Activated CD4-positive, CD25-positive, alpha-beta regulatory T cell treated with anti-CD3 and anti-CD28 coated beads, Interleukin-2, amount 50 U/mL, for 16 hours (primary cell): ENCODE measurements around the gene ELOVL2.

Experiments
- DNase-seq: peaks from one replicate; pipeline ENCODE4 v3.0.0-alpha.2; 2020; ENCODE audit warnings: low read depth, low spot score

Gene ELOVL2

DNA sequence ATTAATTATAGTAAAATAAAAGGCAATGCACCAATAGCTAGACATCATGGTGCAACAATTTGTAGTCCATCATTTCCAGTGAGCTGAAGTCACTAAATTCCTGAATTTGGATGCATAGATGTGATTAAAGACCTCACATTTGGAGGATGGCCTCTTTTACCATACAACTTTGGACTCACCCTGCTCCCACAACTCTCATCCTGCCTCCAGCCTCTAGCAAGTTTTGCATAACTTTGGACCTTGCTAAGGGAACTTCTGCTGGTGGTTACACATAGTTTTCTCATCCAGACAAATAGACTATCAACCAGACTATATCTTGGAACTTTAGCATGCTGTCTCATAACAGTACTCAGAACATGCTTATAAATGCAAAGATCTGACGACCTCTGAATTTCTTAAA, 12.8 kb upstream of the ELOVL2 start:
- no peak for DNase-seq

DNA sequence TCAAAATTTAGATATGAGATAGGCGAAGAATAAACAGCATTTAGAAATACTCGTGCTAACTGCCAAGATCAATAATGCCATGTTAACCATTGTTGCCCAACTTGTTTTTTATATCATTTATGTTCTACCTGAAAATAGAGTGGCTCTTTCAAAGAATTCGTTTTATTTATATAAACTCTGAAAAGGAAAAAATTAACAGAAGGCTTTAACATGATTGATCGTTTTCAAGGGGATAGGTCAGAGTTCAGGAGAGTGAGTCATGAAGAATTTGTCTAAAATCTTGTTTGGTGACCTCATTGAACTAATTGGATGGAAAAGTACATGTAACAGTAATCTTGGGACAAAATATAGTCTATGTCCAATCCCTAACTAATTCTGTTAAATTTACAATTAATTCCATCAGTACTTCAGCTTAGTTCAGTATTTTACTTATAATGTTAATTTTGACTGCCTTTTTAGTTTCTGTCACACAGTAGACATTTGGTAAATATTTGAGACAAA, 11.1 kb upstream of the ELOVL2 start:
- DNase-seq, result no peak

DNA sequence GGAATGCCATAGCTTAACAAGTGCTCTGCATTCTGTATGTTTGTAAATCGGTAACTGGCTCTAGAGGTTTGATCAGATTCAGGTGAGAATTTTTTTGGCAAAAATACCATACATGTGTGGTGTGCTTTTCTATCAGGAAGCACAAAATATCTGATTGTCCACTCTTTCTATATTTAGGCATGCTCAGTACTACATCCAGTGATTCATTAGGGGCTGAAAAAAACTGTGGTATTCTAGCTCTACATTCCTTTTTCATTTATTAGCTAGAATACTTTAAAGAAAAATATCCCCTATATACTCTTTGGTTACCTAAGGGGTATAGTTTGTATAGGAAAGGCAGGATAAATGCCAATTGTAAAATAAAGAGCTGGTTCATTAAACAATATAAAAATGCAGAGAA, 10.6 kb upstream of the ELOVL2 start:
- no peak for DNase-seq

DNA sequence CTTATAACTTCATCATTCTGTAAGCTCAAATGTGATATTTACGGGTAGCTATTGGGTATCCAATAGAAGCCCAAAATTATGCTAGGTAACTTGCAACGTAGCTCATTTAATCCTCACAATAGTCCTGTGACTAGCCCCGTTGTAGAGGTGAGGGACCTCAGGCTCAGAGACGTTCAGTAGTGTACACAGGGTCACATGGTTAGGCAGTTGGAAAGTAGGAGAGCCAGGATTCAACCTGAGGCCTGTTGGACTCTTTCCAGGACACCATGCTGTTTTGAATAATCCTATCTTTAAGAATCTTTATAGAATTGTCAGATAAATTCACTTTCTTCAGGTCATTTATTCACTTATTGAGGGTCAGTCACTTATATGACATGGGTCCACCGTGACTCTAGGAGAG, 9.2 kb upstream of the ELOVL2 start:
- DNase-seq, result no peak

DNA sequence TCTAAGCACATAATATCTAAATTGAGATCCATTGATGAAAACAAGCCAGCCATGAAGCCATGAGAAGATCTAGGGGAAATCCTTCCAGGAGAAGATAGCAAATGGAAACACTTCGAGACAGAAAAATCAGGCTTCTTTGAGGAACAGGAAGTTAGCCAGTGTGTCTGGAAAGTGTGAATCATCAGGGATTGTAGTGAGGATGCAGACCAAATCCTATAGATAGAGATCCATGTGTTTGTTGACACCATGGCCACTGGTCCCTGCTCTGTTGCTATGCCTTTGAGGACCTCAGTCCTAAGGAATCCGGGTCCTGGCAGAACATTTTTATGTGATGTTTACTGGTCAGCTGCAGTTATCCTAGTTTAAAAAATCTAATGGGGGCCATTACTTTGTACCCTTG, 6.6 kb upstream of the ELOVL2 start:
- no peak for DNase-seq

DNA sequence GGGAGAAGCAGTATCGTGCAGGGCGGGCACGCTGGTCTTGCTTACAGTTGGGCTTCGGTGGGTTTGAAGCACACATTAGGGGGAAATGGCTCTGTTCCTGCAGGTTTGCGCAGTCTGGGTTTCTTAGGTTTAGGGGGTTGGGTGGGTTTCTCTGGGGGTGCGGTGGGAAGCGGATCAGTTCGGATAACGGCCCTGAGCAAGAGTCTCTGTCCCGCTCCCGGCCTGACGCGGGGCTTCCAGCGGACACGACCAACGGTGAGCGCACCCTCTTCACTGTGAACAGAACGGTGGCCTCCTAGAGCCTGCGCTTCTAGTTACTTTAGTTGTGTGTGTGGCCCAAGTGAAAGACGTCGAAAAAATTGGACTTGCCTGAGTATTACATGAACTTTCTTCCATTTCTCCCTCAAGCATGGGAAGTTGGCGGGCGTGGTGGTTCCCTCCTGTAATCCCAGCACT, 635 bp upstream of the ELOVL2 start:
- no peak for DNase-seq

DNA sequence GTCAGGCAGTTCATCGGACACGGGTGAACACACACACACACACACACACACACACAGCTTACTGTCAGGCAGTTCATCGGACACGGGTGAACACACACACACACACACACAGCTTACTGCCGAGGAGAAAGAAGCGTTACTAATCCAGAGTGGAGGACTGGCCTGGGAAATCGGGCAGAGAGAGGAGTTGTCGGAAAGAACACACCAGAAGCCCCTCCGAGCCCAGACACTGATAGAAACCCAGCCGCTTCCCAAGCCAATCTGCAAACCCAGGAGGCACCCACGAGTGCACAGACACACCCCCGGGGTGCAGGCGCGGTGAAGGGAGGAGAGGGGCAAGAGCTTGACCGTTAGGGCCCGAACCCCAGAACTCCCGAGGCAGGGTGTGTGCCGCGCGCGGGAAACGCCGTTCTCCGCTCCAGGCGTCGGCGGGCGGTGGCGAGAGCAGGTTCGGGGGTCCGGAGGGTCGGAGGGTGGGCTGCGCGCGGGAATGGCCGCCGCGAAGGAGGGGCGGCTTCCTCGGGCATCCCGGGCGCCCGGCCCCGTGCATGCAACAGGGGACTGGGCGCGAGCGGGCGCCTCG, 636 bp downstream of the ELOVL2 start:
- DNase-seq, result no peak

DNA sequence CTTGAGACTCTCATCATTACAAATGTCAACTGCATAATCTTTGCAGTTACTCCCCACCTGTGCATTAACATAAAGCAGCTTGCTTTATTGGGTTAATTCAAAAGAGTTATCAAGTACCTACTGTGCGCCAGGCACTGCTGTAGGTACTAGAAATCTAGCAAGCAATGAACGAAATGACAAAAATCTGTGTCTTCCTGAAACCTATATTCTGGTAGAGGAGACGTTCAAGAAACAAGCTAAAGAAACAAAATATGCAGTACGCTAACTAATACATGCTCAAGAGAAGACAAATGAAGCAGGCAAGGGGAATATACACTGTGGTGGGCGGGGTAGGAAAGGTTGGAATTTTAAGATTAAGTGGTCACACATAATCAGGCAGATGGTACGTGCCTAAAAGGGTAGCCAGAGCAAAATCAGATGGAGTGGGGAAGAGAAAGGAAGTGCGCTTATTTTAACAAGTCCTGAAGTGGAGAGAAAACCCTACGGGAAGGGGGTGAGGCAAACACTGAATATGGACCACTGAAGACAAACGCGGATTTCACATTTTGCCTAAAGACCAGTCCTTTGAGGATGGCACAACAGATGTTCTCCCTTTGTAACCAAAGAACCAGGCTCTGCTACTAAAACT, 1.2 kb downstream of the ELOVL2 start:
- no peak for DNase-seq

DNA sequence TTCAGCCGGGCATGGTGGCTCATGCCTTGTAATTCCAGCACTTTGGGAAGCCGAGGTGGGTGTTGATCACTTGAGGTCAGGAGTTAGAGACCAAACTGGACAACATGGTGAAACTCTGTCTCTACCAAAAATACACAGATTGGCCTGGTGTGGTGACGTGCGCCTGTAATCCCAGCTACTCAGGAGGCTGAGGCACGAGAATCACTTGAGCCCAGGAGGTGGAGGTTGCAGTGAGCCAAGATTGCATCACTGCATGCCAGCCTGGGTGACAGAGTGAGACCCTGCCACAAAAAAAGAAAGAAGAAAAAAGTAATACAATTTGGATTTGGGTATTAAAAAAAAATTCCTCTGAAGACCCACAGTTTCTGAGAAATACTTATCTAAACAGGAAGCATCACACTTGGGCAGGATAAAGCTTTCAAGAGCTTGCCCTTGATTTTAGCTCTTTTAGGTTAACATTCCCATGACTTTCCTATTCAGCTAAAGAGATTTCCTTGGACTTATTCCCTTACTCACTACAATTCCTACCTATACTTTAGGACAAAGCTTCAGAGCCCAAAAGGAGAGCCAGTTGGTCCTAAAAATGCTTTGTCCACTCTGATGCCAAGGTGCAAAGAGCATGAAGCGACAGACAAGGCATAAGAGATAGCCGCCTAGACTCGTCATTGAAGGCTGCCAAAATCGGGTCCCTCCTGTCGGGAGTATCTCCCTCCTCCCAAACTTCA, 1.9 kb downstream of the ELOVL2 start:
- DNase-seq, result no peak

DNA sequence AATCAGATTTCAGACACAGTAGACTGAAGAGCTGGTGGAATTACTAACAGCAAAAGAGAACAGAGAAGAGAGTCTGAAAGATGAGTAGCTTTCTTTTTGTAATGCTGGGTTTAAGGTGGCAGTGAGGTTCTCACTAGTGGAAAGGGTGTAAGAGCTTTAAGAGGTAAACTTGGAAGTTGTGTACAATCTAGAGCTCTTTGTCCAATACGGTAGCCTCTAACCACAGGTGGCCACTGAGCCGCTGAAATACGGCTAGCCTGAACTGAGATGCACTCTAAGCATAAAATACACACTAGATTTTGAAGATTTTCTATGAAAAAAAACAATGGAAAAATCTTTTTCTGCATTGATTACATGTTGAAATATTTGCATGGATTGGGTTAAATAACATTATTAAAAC, 4.0 kb downstream of the ELOVL2 start:
- DNase-seq, result no peak

DNA sequence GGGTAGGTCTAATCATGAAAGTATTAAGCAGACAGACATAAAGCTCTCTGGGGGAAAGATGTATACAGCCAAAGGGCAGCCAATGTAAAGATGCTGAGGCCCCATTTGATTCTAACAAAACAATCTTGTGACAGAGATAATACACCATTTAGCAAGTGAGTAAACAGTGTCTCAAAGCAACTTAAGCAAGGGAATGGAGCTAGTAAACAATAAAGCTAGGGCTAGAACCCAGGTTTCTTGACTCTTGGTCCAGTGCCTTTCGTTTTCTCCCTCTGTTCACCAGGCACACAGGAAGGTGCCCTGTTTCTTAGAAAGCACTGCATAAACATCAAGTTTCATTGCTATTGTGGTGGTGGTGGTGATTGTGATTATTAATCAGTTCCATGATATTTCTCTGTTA, 5.1 kb downstream of the ELOVL2 start:
- no peak for DNase-seq

DNA sequence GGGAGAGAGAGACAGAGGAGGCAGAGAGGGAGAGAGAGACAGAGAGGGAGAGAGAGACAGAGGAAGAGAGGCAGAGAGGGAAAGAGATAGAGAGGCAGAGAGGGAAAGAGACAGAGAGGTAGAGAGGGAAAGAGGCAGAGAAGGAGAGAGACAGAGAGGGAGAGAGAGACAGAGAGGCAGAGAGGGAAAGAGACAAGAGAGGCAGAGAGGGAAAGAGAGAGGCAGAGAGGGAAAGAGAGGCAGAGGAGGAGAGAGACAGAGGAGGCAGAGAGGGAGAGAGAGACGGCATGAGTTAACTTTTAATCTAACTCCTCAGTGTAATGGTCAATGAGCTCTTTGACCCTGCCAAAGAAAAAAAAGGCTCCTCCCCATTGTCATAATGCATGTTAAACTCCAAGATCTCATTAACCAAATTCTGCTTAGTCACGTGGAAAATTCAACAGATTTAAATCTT, 7.1 kb downstream of the ELOVL2 start:
- DNase-seq, result no peak

DNA sequence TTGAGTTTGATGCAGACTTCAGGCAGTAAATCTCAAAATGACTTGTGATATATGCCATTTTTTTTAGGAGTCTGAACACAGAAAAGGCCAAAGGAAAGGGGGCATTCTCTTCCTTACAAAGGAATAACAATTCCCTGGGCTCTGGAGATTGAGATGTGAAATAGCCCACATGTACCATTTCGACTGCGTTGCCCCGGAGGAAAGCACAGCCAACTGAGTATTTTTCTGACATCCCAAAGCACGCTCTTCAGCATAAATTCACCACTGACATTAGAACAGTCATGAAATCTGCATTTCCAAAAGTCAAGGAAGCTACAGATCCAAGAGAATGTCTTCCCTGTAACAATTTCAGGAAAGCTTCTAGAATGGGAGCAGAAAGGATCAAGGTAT, 7.8 kb downstream of the ELOVL2 start:
- DNase-seq, result no peak

DNA sequence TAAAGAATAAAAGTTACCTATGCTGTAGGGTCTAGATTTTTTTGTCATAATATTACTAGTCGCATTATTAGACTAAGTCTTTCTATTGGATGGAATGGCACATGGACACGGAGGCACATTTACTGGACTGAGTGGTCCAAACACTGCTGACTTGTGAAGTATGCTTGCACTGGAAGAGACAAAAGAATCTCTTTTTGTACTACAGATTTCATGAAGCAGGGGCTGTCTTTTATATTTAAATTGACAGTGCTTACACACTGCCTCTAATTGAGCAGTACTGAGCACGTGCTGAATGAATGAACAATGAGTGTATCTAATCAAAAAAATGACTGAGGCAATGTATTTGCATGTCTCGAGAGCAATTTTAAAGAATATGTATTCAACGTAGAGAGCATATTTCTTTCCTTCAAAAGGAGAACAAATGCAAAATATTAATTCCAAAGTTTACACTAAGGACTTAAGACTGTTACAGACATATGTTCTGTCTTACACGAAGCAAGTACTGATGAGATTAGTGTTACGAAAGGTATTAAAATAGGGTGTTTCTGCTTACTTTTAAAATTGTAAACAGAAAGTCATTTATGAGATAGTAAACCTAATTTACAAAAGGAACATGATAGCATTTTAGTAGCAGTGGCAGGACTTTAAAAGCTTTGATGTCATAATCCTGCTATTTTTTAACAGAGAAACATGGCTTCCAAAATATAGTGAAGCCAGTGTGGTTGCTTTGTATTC, 8.3 kb downstream of the ELOVL2 start:
- DNase-seq, result no peak

DNA sequence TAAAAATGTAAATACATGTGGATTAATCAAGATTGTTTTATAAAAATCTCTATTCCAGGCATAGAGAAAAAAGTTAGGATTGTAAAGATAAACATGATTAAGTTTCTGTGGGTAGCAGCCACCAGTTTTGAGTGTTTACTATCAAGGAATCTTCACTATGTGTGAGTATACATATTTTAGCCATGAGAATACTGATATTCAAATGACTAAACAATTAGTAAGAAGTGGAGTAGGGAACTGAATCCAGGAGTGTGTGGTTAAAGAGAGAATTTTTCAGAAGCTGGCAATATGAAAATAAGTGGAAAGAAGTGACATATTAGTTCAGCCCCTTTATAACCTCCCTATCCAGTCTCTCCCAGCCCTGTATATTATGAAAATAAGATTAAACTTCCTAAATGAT, 10.3 kb downstream of the ELOVL2 start:
- no peak for DNase-seq

DNA sequence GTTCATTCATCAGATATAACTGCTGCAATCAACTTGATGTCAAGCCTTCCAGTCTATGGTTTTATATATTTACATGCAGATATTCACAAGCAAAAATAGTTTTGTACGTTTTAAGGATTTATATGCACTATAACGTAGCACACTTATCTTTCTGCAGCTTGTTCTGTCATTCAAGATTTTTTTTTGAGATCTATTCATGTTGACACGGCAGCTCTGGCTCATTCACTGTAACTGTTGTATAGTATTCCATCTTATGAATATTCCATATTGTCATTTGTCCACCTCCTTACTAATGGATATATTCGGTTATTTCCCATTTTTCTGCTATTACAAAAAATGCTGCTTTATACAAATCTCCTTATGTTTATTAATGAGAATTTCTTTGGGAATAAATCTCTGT, 13.2 kb downstream of the ELOVL2 start:
- DNase-seq, result no peak

DNA sequence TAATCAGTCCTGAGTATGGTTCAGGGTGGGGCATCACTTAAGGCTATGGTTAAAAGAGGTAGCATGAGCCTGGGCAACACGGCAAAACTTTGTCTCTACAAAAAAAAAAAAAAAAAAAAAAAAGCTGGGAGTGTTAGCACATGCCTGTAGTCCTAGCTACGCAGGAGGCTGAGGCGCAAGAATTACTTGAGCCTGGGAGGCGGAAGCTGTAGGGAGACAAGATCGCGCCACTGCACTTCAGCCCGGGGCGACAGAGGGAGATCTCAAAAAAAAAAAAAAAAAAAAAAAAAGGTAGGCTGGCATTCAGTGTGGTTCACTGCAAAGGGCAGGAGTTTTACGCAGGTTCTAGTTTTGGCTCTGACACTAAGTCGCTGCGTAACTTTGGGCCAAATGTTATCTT, 15.1 kb downstream of the ELOVL2 start:
- no peak for DNase-seq

DNA sequence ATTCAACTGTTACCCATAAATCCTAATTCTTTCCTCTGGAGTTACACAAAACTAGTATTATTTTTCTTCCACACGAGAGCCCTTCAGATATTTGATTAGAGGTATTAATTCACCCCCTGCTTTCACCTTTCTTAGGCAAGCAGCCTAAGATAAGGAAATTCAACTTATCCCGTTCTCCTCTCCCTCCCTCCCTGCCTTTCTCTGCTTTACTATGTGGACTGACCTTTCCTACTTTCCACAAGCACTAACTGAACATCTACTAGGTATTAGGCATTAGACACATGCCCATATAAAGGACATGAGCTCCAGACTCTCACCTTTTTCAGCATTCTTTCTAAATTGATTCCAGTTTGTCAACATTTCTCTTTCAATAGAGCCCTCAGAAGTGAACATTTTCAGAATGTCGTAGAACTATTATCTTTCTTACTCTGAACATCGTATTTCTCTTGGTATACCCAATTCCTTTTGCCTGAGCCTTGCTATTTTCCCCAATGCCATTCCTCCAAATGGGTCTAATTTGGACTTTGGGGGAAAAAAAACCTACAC, 16.5 kb downstream of the ELOVL2 start:
- no peak for DNase-seq

DNA sequence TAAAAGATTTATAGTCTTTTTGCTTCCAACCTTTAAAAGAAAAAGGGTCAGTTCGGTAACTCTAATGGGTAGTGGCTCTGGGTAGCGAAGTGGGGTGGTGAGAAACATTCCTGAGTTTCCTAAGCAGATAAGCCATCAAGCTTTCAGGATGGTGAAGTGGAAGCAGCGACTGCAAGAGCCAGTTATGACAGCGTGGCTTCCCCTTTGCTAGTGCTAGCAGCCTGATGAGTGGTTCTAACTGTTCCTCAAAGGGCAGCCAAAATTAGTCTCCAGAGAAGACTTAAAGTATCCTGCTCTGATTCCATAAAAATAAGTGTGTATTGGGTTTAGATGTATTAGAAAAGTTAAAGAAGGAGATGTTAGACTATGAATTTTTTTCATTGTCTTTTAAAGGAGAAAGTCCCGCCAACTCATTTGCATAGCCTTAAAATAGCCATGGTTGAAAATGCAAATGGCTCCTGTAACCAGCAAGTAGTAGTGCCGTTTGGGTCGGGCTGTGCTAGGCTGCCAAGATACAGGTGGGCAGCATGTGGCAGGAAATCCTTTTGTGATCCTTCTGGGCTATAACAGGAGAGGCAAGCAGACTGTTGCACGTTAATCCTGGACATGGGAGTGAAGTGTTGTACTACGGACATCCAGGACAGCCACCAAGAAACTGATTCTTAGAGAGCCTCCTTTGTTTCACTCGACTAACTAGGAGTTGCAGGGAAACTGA, 18.0 kb downstream of the ELOVL2 start:
- DNase-seq, result no peak

DNA sequence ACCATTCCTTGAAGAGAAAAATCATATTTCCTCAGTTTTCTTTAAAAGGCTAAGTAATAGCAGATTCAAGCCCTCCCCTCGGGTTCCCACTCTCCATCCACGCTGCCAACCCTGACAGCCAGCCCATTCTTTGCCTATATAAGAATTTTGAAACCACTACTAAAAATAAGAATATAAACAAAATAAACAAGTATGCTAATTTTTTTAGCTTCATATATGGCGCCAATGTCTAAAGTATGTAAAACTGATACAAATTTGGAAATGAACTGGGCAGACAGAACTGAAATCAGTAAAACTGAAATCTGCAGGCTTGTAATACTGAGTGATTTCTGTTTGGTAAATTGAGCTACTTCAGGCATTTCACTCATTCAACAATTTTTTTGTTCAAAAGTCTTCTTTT, 19.0 kb downstream of the ELOVL2 start:
- no peak for DNase-seq

DNA sequence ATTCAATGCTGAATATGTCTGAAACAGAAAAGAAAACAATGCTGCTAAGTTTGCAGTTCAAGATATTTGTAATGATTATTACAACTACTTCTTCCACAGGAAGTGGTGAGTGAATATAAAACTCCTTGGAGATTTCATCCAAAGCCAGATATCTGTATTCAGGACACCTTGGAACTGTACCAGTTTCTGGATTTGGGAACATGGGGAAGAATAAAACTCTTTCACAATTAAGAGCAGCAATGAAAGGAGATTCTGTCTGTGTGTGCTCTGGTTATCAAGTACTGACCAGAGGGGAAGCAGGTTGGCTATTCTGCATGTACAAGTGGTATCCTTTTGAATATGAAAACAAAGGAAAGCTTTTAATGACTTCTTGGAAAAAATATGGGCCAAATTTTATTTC, 21.1 kb downstream of the ELOVL2 start:
- DNase-seq, result no peak
